ENCODE data around the gene TNNI3K.
A peak's percentile ranks its signal among the peaks of the same experiment; 100 is the strongest.

TNNI3K gene
- long read RNA-seq, partial matches to known transcripts: 0 of 1 reads
- long read RNA-seq, other reads (novel, unspliced or antisense): 1 of 1 reads

GRCh38 chr1:74235153-74235552 lies at the start of gene TNNI3K:
Gene TNNI3K (plus strand): TSS chr1:74235387. CDS start chr1:74235452, 65 bp downstream.
- Histone ChIP-seq H3K27ac (replicated peaks) (no peak within 1 kb of the TSS), H3K4me3 (replicated peaks; ENCODE audit: insufficient read depth, low read length) (no peak within 1 kb of the TSS), H3K27me3 (ENCODE audit: insufficient read depth, poor library complexity, severe bottlenecking) (no peaks in the 10 kb centered on the region)
- no peak for TF ChIP-seq SPI1 (IDR thresholded peaks at IDR 0.05; ENCODE audit: borderline replicate concordance, low read depth)
- no peak for TF ChIP-seq POLR2AphosphoS5 (IDR thresholded peaks at IDR 0.05; ENCODE audit: low read depth)
- TF ChIP-seq GABPA (IDR thresholded peaks at IDR 0.05; ENCODE audit: low read depth): no peak
- no peak for TF ChIP-seq CTCF (IDR thresholded peaks at IDR 0.05; ENCODE audit: insufficient read depth, low read length)
- no peak for TF ChIP-seq REST (IDR thresholded peaks at IDR 0.05; ENCODE audit: insufficient replicate concordance, low read depth)
- no peak for DNase-seq (ENCODE audit: low read depth in 1 of 2, low spot score in 1 of 2)

- TF ChIP-seq GABPA (IDR thresholded peaks at IDR 0.05; ENCODE audit: low read depth): no peak
- TF ChIP-seq REST (IDR thresholded peaks at IDR 0.05; ENCODE audit: insufficient replicate concordance, low read depth): no peak
- TF ChIP-seq SPI1 (IDR thresholded peaks at IDR 0.05; ENCODE audit: borderline replicate concordance, low read depth): no peak
- no peak for TF ChIP-seq CTCF (IDR thresholded peaks at IDR 0.05; ENCODE audit: insufficient read depth, low read length)
- no peak for TF ChIP-seq POLR2AphosphoS5 (IDR thresholded peaks at IDR 0.05; ENCODE audit: low read depth)
- DNase-seq (ENCODE audit: low read depth in 1 of 2, low spot score in 1 of 2): no peak
- H3K4me3 ChIP-seq (replicated peaks; ENCODE audit: insufficient read depth, low read length): no peak overlapping the region
- no peaks in the 10 kb centered on the region for H3K27me3 ChIP-seq (ENCODE audit: insufficient read depth, poor library complexity, severe bottlenecking)
- no peak overlapping the region for H3K27ac ChIP-seq (replicated peaks)
Observed at GRCh38 chr1:74193908-74194307, 41.3 kb upstream of the TNNI3K start.

GRCh38 chr1:74195339-74195738 lies 39.8 kb upstream of the TNNI3K start:
- Histone ChIP-seq H3K27me3 (ENCODE audit: insufficient read depth, poor library complexity, severe bottlenecking) (no peaks in the 10 kb centered on the region), H3K4me3 (replicated peaks; ENCODE audit: insufficient read depth, low read length) (no peak overlapping the region), H3K27ac (replicated peaks) (peak overlapping the region; percentile 40; the same call in 1 of the 2 replicates)
- TF ChIP-seq CTCF (IDR thresholded peaks at IDR 0.05; ENCODE audit: insufficient read depth, low read length) (no peak), SPI1 (IDR thresholded peaks at IDR 0.05; ENCODE audit: borderline replicate concordance, low read depth) (no peak), REST (IDR thresholded peaks at IDR 0.05; ENCODE audit: insufficient replicate concordance, low read depth) (no peak), POLR2AphosphoS5 (IDR thresholded peaks at IDR 0.05; ENCODE audit: low read depth) (no peak), GABPA (IDR thresholded peaks at IDR 0.05; ENCODE audit: low read depth) (no peak)
- DNase-seq (ENCODE audit: low read depth in 1 of 2, low spot score in 1 of 2): no peak

All from HL-60 (cell line).